HG02973 (cell line): Measurements from ENCODE around the gene HOXA6.

Experiments used
- ATAC-seq: cut with Tn5 transposase; IDR thresholded peaks from one replicate; pipeline ENCODE4 v1.9.1; 2021; ENCODE audit warnings: moderate library complexity; ENCODE audit not compliant: unreplicated experiment

The HOXA6 gene

DNA sequence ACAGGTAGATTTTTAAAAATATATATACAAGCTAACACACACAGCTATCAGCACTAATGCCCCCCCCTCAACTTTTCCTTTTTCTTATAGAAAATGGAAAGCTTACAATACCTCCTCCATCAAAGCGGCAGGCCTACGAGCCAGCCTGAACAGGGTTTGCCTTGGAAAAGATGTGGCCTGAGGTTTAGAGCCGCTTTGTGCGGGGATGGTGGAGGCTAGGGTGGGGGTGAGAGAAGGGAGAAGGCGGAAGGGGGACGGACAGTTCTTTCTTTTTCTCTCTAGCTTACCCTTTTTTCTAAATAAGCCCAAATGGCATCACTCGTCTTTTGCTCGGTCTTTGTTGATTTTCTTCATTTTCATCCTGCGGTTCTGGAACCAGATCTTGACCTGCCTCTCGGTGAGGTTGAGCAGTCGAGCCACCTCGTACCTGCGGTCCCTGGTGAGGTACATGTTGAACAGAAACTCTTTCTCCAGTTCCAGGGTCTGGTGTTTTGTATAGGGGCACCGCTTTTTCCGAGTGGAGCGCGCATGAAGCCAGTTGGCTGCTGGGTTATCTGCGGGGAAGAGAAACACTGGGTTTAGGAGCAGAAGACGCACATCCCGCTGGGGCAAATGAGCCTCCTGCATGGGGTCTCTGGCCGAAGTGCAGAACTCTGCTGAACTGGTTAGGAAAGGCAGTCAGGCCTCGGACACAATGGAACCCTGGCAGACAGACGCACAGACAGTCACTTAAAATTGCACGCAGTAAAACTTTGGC lies 15.9 kb upstream of the HOXA6 start:
- no peak for ATAC-seq

DNA sequence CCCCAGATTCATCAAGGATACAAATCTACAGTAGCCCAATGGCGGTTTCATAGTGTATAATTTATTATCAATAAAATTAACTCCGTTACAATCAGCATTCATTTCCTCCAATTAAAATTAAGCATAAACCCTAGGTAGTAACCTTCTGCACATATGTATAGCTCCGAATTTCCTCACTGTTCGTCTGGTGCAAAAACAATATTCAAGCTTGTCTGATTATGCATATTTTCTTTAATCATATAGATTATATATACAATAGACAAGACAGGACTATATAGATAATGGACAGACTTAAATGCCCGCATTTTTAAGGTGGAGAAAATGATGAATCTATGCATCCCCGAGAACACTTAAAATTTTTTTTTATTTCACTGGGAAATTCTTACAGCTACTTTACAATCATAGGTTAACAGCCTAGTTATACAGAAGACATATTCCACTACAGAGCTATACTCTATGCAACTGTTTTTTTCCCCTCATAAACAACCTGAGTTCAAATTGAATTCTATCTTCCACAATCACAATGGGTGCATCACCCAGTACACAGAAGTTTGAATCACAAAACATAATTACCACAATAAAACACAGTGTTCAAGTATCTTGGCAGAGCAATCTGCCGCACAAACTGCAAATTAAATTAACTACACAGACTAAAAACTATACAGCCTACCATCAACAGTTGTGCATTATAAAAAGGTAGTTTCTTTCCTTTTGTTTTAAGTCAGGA lies 15.2 kb upstream of the HOXA6 start:
- no peak for ATAC-seq

DNA sequence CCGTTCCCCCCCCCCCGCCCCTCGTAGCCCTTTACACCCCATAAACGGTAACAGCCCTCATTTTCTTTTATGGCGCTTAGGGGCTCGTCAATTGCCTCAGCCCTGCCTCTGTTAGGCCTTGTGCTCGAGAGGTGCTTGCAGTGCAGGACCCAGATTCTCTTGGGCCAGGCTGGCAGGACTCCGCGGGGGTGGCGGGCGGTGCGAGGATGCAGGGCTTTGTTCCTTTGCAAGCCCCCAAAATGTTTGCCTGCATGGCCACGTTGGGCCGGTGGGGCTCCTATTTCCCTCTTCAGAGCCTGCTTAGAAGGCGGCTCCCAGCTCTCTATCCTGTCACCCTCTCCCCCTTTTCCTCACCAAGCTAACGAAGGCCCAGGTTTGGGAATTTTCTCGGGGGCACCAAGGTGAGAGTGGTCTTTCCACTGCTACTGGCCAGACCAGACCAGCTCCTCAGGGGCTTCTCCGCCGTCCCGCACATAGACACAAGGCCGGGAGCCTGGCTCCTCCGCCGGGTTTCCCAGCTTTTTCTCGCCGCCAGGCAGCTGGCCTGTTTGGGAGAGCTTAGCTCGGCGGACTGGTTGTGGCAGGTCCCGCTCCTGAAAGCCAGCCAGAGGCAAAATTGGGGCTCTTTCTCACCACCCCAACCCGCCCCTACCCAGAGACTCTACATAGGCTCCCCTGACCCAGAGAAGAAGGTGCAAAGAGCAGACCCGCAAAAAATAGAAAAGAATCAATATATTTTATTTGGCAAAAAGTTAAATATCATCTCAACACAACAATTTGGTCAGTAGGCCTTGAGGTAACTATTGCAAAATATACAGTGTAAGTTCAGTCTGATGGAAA lies 14.4 kb upstream of the HOXA6 start:
- ATAC-seq: no peak

DNA sequence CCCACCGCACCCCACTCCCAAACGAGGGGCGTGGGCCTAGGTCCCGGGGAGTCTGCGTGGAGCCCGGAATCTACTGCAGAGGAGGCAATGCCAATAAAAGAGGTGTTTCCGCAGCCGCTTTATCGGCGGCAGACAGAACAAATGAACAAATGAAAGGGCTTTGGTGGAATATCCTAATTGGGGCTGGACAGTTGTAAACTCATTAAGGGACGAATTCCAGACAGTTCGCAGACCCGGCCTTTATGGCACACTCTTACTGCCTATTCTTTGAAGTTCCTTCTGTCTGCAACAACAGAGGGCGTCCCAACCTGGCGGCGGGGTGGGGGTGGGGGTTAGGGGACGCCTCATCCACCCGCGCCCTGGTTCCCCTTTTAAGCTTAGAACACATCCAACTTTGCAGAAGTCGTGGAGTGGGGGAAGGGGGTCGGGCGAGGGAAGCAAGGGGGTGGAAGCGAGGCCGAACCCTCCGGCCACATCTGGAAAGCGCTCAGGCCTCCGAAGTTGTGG lies 13.7 kb upstream of the HOXA6 start:
- no peak for ATAC-seq

DNA sequence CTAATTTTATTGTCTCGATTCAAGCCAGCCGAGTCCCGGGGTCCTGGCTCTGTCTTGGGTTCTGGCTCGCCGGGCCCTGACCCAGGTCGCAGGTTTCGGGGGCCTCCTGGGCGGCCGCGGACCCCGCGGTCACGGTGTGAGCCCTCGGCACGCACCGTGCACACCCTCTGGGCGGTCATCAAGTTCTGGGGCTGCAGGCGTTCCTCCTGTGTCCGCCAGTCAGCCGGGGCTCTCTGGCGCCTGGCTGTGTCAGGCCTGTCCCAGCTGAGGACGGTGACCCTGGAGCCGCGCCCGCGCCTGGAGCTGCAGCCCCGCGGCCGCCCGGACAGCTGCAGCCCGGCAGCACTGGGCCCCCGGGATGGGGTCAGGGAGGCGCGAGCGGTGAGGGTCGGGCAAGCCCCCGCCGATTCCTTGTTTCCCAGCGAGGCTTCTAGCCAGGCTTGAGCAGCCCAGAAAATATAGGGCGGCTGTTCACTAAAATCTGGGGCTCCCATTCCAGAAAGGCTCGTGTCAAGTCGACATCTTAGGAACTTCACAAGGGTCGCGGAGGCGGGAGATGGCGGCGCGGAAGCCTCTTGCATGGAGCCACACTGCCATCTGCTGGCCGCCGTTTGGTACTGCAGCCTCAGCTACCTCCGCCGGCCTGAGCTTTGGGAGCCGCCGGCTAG lies 13.1 kb upstream of the HOXA6 start:
- ATAC-seq: no peak

DNA sequence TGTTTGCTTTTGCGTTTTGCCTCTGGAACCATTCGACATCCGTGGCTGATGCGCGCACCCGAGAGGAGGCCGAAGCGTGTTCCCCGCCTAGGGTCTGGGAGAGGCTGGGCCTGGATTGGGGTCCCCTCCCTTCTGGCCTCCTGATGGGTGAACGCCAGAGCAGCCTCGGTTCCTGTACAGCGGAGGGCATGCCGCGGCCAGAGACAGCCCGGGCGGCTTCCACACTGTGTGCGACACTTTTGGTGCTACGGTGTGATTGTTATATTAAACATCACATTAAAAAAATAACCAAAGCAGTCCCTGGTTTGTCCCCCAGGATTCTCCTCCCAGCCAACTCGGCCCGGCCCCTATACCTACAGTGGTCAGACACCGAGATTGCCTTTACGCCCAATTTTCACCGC lies 12.6 kb upstream of the HOXA6 start:
- no peak for ATAC-seq

DNA sequence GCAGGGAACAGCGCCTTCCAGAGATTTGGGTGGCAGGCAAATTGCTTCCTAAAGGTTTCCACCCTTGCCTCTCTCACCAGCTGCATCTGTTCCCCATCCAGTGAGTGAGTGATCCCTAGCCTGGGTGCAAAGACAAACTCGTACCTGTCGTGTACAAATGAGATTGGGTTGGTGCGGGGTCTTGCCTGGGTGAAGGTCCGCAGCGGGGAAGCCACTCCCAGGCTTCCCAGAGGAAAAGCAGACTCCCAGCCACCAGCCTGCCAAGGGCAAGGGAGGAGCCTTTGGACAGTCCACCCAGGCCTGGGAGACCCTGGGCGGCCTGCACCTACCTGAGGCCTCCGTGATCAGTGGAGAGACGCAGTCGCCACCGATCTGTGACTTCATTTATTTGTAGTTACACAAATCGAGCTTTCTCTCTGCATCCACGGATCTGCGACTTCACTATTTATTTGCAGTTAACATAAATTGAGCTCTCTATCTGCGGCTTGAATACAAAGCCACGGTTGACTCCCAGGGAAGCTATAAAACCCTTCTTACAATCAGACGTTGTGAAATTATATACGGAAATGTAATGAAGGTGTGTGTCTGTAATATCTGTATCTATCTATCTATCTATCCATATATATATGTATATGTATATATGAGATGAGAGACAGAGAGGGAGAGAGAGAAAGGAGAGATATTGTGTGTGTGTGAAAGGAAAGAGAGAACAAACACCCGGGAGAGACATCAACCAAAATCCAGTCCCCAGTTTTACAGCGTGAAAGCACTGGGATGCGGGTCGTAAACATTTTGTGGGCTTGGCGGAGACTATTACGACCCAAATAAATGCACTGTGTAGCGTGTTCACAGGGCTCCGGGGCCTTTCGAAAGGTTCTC lies 11.9 kb upstream of the HOXA6 start:
- no peak for ATAC-seq

DNA sequence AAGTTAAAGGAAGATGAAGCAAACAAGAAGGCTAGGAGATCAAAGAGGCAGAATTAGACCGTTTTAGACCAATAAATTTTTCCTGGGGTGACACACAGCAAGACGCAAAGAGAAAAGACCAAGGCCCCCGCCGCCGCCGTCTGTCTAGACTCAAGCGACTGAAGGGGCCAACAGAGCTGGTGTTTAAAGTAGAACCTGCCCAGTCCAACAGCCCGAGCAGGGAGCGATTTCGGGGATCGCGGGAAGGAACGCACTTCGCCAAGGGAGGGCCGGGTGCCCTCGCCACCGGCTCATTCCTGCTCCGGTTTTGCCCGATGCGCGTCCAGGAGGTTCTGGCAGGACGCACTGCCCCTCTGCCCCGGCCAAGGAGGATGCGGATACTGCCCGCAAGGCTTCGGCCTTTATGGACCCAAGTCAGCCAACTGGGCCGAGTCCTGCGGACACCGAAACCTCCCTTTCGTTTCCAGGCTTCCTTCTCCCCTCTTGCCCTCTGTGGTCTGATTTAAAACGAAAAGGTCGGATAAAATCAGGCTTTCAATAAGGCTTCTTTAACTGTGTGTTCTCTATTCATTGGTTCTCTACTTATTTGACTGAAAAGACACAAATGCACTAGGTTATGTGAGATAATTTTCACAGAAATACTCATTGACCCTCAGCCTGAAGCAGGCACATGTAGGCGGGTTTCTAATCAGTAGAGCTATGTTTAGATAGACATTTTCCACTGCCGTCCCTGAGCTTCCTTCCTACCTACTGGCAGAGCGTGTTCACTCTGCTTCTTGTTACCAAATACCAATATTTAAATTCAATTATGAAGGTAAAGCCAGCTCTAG lies 11.1 kb upstream of the HOXA6 start:
- ATAC-seq: no peak

DNA sequence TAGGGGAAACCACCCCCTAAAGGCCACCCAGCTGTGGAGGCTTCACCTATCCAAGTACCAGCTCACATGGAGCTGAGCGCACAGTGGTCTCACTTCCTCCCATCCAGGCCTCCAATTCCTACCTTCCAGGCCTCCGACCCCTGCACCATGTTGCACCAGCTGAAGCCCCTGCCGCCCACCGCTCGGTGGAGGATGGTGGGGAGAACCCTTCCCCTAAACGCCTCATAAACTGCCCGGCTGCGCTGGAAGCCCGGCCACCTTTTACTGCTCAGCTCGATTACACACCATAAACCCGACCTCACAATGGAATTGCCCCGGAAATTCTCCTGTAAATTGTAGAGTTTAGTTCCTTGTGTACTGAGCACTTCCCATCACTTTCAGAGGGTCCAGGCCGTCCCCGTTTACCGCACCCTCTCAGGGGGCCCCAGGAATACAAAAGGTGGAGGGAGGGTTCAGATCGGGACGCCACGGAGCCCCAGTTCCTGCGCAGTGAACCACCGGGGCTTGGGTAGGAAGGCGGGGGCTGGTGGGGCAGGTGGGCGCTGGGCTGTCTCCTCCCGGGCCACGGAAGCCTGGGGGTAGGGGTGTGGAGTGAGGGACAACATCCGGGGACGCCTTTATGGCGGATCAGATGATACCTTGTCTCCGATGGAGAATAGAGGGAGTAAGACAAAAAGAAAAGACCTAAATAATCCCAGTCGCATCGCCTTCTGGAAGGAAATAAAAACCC lies 10.3 kb upstream of the HOXA6 start:
- ATAC-seq: no peak

DNA sequence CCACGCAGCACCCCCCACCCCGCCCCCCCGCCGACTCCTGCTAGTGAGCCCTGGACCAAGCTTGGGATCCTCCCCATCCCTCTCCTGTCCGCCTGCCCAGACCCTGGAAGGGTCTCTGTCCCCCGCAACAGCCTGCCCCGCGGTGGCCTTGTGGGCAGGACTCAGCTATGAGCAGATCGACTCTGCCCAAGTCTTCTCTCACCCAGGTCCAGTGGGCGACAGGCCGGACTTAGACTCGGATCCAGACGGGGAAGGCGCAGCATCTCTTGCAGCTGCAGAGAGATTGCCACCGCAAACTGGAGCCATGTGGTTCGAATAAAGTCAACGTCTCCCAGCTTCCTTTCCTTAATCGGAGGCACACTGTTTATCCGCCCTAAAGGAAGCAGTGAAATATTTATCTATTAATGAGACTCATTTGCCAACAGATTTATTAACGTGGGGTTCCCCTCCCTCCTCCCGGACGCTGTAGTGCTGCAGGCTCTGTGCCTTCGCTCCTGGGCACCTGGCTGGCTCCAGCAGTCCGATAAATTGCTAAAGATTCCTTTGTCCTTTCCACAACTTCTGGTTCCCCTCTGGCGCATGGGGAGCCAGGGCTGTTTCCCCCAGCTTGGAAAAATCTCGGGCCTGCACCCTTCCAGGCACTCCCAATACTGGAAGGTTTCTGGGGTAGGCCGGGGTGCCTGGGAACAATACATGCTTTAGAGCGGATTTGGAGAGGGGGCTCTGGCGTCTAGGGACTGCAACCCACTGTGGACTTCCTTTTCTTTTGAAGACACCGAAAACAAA lies 9.5 kb upstream of the HOXA6 start:
- no peak for ATAC-seq

DNA sequence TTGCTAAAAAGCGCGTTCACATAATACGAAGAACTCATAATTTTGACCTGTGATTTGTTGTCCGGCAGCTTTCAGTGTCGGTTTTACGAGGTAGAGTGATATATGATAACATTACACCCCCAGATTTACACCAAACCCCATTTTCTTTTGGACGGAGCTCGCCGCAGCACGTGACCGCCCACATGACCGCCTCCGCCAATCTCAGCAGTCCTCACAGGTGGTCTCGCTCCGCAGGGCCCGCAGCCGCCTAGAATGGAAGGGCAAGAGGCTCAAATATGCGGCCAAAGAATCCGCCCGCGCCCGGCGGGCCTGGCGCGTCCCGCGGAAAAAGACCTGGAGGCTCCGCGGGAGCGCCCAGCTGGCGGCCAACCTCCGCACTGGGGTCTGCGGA lies 8.9 kb upstream of the HOXA6 start, which contains the start of gene HOXA7:
TSS of gene HOXA7 (minus strand) at position 168 of the 391 bp plus-strand sequence. CDS start at position 38, 130 bp downstream.
- ATAC-seq: no peak

DNA sequence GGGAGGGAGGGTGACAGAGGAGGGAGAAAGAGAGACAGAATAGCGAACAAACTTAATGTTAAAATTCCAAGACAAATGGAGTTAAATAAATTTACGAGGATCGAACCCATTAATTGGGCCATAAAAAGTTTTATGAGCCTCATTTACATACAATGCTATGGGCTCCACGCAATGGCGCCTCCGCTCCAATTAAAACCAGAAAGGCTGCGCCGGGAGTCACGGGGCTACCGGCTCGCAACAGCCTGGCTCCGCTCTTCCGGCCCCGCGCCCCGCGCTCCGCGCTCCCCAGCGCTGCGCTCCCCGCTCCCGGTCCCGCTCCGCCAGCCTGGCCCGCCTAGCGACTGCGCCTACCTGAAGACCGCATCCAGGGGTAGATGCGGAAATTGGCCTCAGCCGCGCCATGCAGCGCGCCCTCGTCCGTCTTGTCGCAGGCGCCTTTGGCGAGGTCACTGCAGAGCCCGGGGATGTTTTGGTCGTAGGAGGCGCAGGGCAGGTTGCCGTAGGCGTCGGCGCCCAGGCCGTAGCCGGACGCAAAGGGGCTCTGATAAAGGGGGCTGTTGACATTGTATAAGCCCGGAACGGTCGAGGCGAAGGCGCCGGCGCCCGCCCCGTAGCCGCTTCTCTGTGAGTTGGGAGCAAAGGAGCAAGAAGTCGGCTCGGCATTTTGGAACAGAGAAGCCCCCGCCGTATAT lies 8.4 kb upstream of the HOXA6 start:
- ATAC-seq: no peak

DNA sequence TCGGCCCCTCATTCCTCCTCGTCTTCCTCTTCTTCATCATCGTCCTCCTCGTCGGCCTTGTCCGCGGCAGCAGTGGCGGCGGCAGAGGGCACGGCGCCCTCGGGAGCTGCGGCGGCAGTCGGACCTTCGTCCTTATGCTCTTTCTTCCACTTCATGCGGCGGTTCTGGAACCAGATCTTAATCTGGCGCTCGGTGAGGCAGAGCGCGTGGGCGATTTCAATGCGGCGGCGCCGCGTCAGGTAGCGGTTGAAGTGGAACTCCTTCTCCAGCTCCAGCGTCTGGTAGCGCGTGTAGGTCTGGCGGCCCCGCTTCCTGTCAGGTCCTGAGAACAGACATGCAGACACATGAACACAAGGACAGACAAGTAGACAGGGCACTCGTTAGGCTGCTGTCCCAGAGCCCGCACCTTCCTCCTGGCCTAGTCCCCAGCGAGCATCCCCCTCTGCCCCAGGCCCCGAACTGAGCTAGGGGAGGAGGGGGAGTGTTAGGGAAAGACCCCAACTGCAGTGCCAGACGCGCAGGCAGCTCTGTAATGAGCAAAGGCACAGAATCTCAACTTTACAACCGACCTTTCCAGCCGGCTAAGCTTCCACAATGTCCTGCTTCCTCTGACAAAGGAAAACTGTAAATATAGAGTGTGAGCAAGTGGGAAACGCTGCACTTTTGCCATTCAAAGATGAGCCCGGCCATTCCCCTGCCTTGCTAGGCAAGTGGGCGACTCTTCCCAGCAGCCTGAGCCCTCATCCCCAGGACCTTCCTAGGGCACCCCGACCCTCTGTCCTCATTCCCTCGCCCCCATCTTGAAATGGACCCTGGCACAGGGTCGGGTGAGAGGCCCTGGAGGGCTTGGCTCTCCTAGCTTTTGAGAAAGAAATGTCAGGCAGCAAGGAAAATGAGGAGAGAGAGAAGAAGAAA lies 7.6 kb upstream of the HOXA6 start:
- ATAC-seq: no peak

DNA sequence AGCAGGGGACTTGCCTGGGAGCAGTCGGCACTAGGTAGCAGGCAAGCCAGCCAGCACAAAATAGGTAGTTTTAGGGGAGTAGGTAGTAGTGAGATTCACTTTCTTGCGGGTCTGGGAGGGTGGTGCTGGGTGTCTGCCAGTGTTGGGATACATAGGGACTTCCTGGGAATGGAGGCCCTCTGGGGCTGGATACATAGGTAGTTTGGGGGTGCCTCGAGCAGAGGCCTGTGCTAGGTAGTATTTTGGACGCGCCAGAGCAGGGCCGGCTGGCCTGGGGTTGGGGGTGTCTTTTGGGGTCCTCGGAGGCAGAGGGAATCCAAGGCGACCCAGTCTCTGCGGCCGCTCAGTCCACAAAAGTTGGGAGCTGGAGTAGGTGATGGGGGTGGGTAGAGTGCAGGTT lies 6.8 kb upstream of the HOXA6 start:
- ATAC-seq: no peak

DNA sequence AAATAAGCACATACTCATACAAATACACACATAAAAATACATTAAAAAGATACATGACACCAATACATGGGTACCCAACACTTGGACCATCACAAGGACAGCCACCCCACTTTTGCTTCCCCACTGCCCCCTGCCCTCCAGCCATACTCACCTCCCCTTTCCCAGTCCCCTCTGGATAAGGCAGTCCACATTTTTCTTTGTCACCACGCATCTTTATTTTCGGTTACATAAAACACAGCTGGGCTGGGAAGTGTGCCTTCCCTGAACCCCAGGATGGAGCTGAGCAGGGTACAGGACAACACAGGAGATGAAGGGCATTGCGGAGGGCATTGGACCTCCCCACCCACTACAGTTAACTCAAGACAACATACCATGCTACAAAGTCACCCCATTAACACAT lies 6.0 kb upstream of the HOXA6 start:
- no peak for ATAC-seq
